Keratinocyte (primary cell): ENCODE results near the gene PCDHGC5. TPM values are rescaled to one million over a fixed set of nuclear protein-coding genes. Genes with fewer than 3 reads are reported as not detected.

Source experiments
- DNase-seq: peaks from one replicate; pipeline ENCODE4 v3.0.0-alpha.2; 2011; ENCODE audit warnings: low read depth, missing footprints, low spot score
- FAIRE-seq: peaks from 2 replicates; lab custom pipeline; 2011; peaks lifted over from hg19 to GRCh38; lab: Jason Lieb, UNC
- H2AFZ ChIP-seq: 2 replicates; pipeline ENCODE4 v1.6.0; 2012; ENCODE audit warnings: low read length, control low read depth, inconsistent platforms; ENCODE audit not compliant: control insufficient read depth
- H3K27ac ChIP-seq: 2 replicates; pipeline ENCODE4 v1.5.1; 2011; ENCODE audit warnings: low read length; ENCODE audit not compliant: control insufficient read depth, insufficient read depth
- H3K27me3 ChIP-seq: 3 replicates; pipeline ENCODE4 v1.6.0; 2011; ENCODE audit warnings: low read length; ENCODE audit not compliant: control insufficient read depth, insufficient read depth; ENCODE audit errors: extremely low read depth
- H3K36me3 ChIP-seq, 2 experiments: 2 replicates in 1 of 2; 3 replicates in 1 of 2; pipeline ENCODE4 v1.5.1; 2011; ENCODE audit warnings: low read length in 2 of 2, mild to moderate bottlenecking in 1 of 2; ENCODE audit not compliant: control insufficient read depth in 2 of 2, insufficient read depth in 2 of 2; ENCODE audit errors: extremely low read depth in 1 of 2
- H3K4me1 ChIP-seq: 3 replicates; pipeline ENCODE4 v1.5.1; 2011; ENCODE audit warnings: low read length; ENCODE audit not compliant: control insufficient read depth, insufficient read depth; ENCODE audit errors: extremely low read depth
- H3K4me2 ChIP-seq: 3 replicates; pipeline ENCODE4 v1.6.0; 2011; ENCODE audit warnings: low read depth, low read length; ENCODE audit not compliant: control insufficient read depth, insufficient read depth; ENCODE audit errors: extremely low read depth
- H3K4me3 ChIP-seq, 3 experiments: fragments of 200-600 bp in 1 of 3; sonication (generic) in 1 of 3; 2 replicates in 2 of 3; 3 replicates in 1 of 3; pipeline ENCODE4 v1.5.1; 2011 to 2016; ENCODE audit warnings: low read length in 3 of 3, mild to moderate bottlenecking in 3 of 3, control low read depth in 2 of 3, inconsistent platforms in 1 of 3, low read depth in 1 of 3, mixed read lengths in 1 of 3, mixed run types in 1 of 3, moderate library complexity in 1 of 3; ENCODE audit not compliant: control insufficient read depth in 2 of 3, insufficient read depth in 2 of 3; ENCODE audit errors: extremely low read depth in 1 of 3
- H3K79me2 ChIP-seq: 2 replicates; pipeline ENCODE4 v1.6.0; 2012; ENCODE audit warnings: low read length; ENCODE audit not compliant: control insufficient read depth, insufficient read depth
- H3K9ac ChIP-seq: 3 replicates; pipeline ENCODE4 v1.6.0; 2011; ENCODE audit warnings: low read length; ENCODE audit not compliant: control insufficient read depth, insufficient read depth; ENCODE audit errors: extremely low read depth
- H3K9me1 ChIP-seq: 3 replicates; pipeline ENCODE4 v1.6.0; 2011; ENCODE audit warnings: low read length; ENCODE audit not compliant: control insufficient read depth, insufficient read depth; ENCODE audit errors: extremely low read depth
- H3K9me3 ChIP-seq: 2 replicates; pipeline ENCODE4 v1.5.1; 2012; ENCODE audit warnings: low read depth, low read length; ENCODE audit not compliant: control insufficient read depth
- H4K20me1 ChIP-seq: 3 replicates; pipeline ENCODE4 v1.6.0; 2011; ENCODE audit warnings: low read length; ENCODE audit not compliant: control insufficient read depth, insufficient read depth; ENCODE audit errors: extremely low read depth
- CTCF ChIP-seq, 3 experiments: IDR thresholded peaks in 1 of 3; conservative IDR thresholded peaks in 1 of 3; optimal IDR thresholded peaks in 1 of 3; 2 replicates in 2 of 3; 3 replicates in 1 of 3; pipeline versions ENCODE3 to v1.5.1; 2011; ENCODE audit warnings: low read length in 3 of 3, mild to moderate bottlenecking in 3 of 3, moderate library complexity in 2 of 3, control low read depth in 1 of 3, inconsistent platforms in 1 of 3; ENCODE audit not compliant: insufficient read depth in 2 of 3; ENCODE audit errors: extremely low read depth in 1 of 3
- EZH2 ChIP-seq: IDR thresholded peaks from one replicate; pipeline ENCODE4 v1.6.1; 2012; ENCODE audit warnings: inconsistent platforms, mild to moderate bottlenecking, low read length, moderate library complexity
- dilution Hi-C: fragments of 300-500 bp; cut with MboI; formaldehyde crosslinking; loops from one replicate; pipeline ENCODE4 v1.7.0; 2020; ENCODE audit warnings: low sequenced_read_pairs; ENCODE audit not compliant: extremely low pct_ligation_motif_present
- polyA plus RNA-seq, 5 experiments: library from polyadenylated mRNA; depleted of rRNA in 3 of 5; stranded (reverse) in 3 of 5; stranded (forward) in 1 of 5; unstranded in 1 of 5; fragments of >200 nt; gene quantifications; 1 replicate in 1 of 5; 2 replicates in 3 of 5; 3 replicates in 1 of 5; pipeline versions ENCODE4 v1.2.1 to v1.2.3, GENCODE V29; 2011 to 2012; ENCODE audit warnings: missing spikeins in 2 of 5, low read depth in 1 of 5, low replicate concordance in 1 of 5

PCDHGC5 gene
- polyA plus RNA-seq, 1 donor (not counting 4 experiments of a cell fraction or from before 2014, with no cell fraction given): 0.77 TPM

- H3K79me2 ChIP-seq: peaks cover 7% of the 10 kb centered on the region
- H2AFZ ChIP-seq: no peak overlapping the region
- H3K4me1 ChIP-seq: peaks cover 19% of the 10 kb centered on the region
- no peak overlapping the region for H3K9ac ChIP-seq
- no peaks in the 10 kb centered on the region for H4K20me1 ChIP-seq
- no peaks in the 10 kb centered on the region for H3K9me3 ChIP-seq
- no peak for TF ChIP-seq EZH2
- TF ChIP-seq CTCF (optimal IDR thresholded peaks at IDR 0.05 in 1 of 3, IDR thresholded peaks at IDR 0.05 in 1 of 3, conservative IDR thresholded peaks at IDR 0.05 in 1 of 3; ENCODE audit: extremely low read depth in 1 of 3, insufficient read depth in 2 of 3, low read length in 3 of 3): no peak
- H3K4me3 ChIP-seq: no peak overlapping the region
- H3K4me2 ChIP-seq: no peak overlapping the region
- H3K36me3 ChIP-seq: peaks cover 0 to 1% of the 10 kb centered on the region in 2 experiments
- peaks cover 5% of the 10 kb centered on the region for H3K27me3 ChIP-seq
- no peak for DNase-seq
- dilution Hi-C loops: no loop called here
- no peak overlapping the region for H3K27ac ChIP-seq
- FAIRE-seq: no peak
- H3K9me1 ChIP-seq: no peaks in the 10 kb centered on the region
Observed at GRCh38 chr5:141479776-141480175, 9.1 kb upstream of the PCDHGC5 start.

- H3K27me3 ChIP-seq: no peaks in the 10 kb centered on the region
- H3K79me2 ChIP-seq: peaks cover 1% of the 10 kb centered on the region
- no peak overlapping the region for H3K9ac ChIP-seq
- TF ChIP-seq EZH2: no peak
- no peak for TF ChIP-seq CTCF (optimal IDR thresholded peaks at IDR 0.05 in 1 of 3, IDR thresholded peaks at IDR 0.05 in 1 of 3, conservative IDR thresholded peaks at IDR 0.05 in 1 of 3; ENCODE audit: extremely low read depth in 1 of 3, insufficient read depth in 2 of 3, low read length in 3 of 3)
- no peak overlapping the region for H3K4me3 ChIP-seq
- peaks cover 0 to 4% of the 10 kb centered on the region in 2 experiments for H3K36me3 ChIP-seq
- H3K27ac ChIP-seq: no peak overlapping the region
- H3K4me2 ChIP-seq: no peak overlapping the region
- DNase-seq (no peak), FAIRE-seq (no peak)
- no peak overlapping the region for H2AFZ ChIP-seq
- dilution Hi-C loops: no loop called here
- H3K9me3 ChIP-seq: no peaks in the 10 kb centered on the region
- no peaks in the 10 kb centered on the region for H4K20me1 ChIP-seq
- peaks cover 12% of the 10 kb centered on the region for H3K4me1 ChIP-seq
- H3K9me1 ChIP-seq: no peaks in the 10 kb centered on the region
Observed at GRCh38 chr5:141483902-141484301, 5.0 kb upstream of the PCDHGC5 start.
